Measurements from ENCODE around the gene TESK1.
"Not testable (repeated sequence)": the region's sequence is repeated elsewhere in the genome, so short reads cannot be mapped to it uniquely, and the experiment has no call there.

TESK1 gene

DNA sequence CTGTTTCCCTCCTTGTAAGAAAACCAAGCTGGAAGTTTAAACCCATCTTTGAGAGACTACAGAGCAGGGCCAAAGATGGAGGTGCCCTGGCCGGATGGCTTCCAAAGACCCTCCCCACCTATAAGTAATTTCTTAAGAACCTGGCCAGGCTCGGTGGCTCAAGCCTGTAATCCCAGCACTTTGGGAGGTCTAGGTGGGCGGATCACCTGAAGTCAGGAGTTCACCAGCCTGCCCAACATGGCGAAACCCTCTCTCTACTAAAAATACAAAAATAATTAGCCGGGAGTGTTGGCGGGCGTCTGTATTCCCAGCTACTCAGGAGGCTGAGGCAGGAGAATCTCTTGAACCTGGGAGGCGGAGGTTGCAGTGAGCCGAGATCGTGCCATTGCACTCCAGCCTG is 40.7 kb downstream of the TESK1 start:
- not testable (repeated sequence) for DNase-seq (ENCODE audit: low read depth in 2 of 2, low spot score in 1 of 2)

- DNase-seq (ENCODE audit: low read depth in 2 of 2, low spot score in 1 of 2): no peak
Measured at GRCh38 chr9:35646153-35646532, 41.1 kb downstream of the TESK1 start.

DNA sequence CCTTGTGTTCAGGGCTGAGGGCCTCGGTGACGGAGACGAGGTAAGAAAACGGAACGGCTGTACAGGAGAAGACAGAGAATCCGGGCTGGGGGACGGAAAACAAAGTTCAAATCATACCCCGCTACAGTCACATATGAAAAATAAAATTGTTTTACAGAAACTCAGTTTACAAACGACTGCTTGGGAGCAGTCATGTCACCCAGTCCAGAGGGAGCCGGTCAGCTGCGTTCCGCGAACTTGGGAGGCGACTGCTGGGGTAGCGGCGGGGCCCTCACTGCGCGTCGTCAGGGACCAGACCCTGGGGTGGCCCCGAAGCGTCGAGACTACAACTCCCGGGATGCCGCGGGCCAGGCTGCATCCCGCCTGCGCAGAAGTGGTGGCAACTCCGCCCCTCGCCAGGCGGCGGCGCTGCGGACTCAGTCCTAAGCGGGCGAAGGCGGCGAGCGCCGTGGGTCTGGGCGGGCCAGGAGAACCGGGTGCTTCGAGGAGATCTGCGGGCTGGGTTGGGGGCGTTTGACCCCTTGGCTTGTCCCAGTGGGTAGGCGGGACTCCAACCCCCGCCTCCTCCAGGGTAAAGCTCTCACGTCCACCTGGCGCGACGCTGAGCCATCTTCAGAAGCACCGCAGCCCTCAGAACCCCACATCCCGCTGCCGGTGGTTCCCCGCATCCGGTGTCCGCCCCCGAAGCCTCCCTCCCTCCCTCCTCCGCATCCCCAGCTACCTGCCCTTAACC is 41.6 kb downstream of the TESK1 start:
- DNase-seq (ENCODE audit: low read depth in 2 of 2, low spot score in 1 of 2): peak; percentile 84 to 85

DNA sequence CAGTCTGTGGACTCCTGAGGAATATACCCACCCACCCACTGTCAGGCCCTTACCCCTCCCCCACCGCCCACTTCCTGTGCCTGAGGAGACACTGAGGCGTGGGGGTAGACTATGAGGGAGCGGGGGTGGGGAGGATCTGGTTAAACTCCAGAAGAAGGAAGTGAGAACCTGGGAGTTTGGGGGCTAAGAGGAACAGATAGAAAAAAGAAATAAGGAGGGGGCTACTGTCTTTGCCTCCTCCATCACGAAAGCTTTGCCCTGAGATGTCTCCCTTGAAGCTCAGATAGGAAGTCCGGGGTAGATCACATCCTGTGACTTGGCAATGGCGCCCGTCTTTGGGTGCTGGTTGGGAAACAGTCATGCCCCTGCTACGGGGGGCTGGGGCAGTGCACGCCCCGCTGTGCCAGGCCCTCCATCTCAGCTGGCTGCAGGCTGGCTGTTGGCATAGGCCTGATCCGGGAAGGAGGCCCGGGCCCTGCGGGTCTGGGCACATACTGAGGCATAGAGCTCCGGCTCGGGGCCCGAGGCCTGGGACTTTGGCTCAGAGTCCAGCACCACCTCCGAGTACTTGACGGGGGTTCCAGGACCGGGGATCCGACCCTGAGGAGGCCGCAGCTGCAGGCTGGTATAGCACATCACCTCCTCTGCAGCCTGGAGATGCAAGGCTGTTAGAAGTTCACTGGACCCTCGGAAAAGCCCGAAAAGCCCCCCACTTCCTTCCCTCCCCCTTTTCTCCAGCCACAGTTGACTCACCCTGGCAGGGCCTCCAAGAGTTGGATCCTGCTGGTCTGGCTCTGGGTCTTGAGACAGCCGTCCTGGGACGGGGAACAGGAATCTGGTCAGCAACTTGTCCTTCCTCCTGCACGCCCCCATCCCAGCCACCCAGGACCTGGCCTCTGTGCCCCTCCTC is 44.6 kb downstream of the TESK1 start:
- no peak for DNase-seq (ENCODE audit: low read depth in 2 of 2, low spot score in 1 of 2)

DNA sequence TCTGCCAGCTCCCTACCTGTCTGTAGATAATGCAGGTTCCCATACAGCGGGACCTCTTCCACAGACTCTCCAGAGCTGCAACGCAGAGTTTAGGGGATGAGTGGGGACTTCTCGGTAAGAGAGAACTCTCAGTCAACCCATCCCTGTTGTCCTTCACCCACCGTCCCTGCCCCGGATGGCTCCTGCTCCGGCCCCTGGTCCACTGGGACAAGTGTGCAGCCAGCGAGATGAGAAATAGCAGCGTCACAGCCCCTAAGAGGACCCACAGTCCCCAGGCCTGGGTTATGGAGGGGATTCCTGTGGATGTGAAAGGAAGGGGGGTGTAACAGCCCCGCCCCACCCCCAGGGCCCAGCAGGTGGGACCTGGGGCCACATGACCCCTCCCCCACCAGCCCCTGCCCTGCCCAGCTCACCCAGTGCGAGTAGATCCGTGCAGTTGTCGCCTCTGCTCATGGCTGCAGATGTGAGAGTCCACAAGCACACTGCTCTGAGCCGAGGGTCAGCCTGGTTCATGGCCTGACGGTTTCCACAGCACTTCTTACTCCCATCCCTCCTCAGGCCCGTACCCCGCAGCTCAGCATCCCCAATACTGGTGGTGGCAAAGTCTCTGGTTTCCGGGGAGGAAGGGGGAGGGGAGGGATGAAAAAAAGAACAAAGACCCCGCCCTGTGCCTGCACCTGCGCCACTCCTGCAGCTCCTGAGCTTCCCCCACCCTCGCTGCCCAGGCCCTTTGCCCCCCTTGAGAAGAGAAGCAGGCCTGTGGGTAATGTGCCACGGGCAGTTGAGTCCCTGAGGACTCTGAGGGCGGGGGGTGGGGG is 45.5 kb downstream of the TESK1 start, which contains the start of gene SIT1:
Gene SIT1 (minus strand): TSS at position 591 of the 818 bp plus-strand sequence. CDS start 78 bp downstream, at position 513.
- DNase-seq (ENCODE audit: low read depth in 2 of 2, low spot score in 1 of 2): no peak

- DNase-seq (ENCODE audit: low read depth in 2 of 2, low spot score in 1 of 2): no peak
Measured at GRCh38 chr9:35651956-35652828, 47.1 kb downstream of the TESK1 start.

DNA sequence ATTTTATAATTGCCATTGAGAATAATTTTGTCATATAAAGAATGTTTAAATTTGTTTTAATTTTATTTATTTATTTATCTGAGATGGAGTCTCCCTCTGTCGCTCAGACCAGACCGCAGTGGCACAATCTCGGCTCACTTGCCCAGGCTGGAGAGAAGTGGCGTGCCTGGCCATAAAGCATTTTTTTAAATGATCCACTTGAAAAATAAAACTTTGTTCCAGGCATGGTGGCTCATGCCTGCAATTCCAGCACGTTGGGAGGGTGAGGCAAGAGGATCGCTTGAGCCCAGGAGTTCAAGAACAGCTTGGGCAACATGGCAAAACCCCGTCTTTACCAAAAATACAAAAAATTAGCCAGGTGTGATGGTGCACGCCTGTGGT is 47.8 kb downstream of the TESK1 start:
- DNase-seq (ENCODE audit: low read depth in 2 of 2, low spot score in 1 of 2): no peak

DNA sequence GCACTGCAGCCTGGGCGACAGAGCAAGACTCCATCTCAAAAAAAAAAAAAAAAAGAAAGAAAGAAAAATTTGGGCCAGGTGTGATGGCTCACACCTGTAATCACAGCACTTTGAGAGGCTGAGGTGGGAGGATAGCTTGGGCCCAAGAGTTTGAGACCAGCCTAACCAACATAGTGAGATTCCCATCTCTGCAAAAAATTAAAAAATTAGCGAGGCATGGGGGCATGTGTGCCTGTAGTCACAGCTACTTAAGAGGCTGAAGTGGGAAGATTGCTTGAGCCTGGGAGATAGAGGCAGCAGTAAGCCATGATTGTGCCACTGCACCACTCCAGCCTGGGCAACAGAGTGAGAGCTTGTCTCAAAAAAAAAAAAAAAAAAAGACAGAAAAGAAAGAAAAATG is 48.5 kb downstream of the TESK1 start:
- no peak for DNase-seq (ENCODE audit: low read depth in 2 of 2, low spot score in 1 of 2)

GRCh38 chr9:35656348-35656747 is 51.3 kb downstream of the TESK1 start:
- no peak for DNase-seq (ENCODE audit: low read depth in 2 of 2, low spot score in 1 of 2)

GRCh38 chr9:35656831-35657545 is 51.9 kb downstream of the TESK1 start:
- no peak for DNase-seq (ENCODE audit: low read depth in 2 of 2, low spot score in 1 of 2)

GRCh38 chr9:35657546-35658136 is 52.6 kb downstream of the TESK1 start, which contains the start of gene RMRP:
Gene RMRP, minus strand, starts transcription at chr9:35658019.
- DNase-seq (ENCODE audit: low read depth in 2 of 2, low spot score in 1 of 2): peak; percentile 48 to 77

GRCh38 chr9:35658137-35658967 is 53.3 kb downstream of the TESK1 start, which contains the start of gene CCDC107:
Gene CCDC107, plus strand, starts transcription at chr9:35658292. Its CDS starts 88 bp downstream, at chr9:35658380.
- DNase-seq (ENCODE audit: low read depth in 2 of 2, low spot score in 1 of 2): peak; percentile 67 to 69

- DNase-seq (ENCODE audit: low read depth in 2 of 2, low spot score in 1 of 2): no peak
Measured at GRCh38 chr9:35658968-35659220, 53.8 kb downstream of the TESK1 start.

DNA sequence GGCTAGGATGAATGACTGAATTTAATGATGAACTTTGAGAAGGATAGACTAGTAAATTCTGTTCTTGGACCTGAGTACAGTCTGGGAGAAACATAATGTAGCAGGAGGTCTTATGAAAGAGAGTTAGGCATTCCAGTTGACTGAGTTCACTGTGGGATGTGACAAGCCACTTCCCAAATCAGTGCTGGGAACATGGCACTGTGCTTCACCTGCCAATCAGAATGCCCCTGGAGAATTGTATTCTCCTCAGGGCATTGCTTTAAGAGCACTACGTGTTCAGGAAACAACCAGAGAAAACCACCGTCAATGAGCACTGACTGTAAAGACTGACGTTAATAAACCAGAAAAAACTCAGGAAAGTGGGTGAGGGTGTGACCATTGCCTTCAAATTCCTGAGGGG is 54.3 kb downstream of the TESK1 start:
- no peak for DNase-seq (ENCODE audit: low read depth in 2 of 2, low spot score in 1 of 2)

Data from stimulated activated CD8-positive, alpha-beta memory T cell treated with anti-CD3 and anti-CD28 coated beads, Interleukin-4, amount 100 ng/mL, for 1 hour (primary cell).